HFF-Myc (cell line): ENCODE data around the gene CES4A.

Experiments
- DNase-seq: peaks from one replicate; pipeline ENCODE4 v3.0.0-alpha.2; 2011; ENCODE audit warnings: low read depth; ENCODE audit errors: extremely low read depth
- H3K4me3 ChIP-seq: replicated peaks from 2 replicates; pipeline ENCODE4 v1.5.1; 2011; ENCODE audit warnings: low read depth, mild to moderate bottlenecking, control low read depth, low read length
- TF ChIP-seq, protein P1 (sequence below): IDR thresholded peaks from 2 replicates; pipeline ENCODE4 v1.5.1; 2012; ENCODE audit warnings: mild to moderate bottlenecking, low read depth, low read length, control low read depth; ENCODE audit errors: missing control alignments

The CES4A gene

GRCh38 chr16:67021321-67021720, 32.9 kb downstream of the CES4A start:
- TF ChIP-seq, protein P1, sequence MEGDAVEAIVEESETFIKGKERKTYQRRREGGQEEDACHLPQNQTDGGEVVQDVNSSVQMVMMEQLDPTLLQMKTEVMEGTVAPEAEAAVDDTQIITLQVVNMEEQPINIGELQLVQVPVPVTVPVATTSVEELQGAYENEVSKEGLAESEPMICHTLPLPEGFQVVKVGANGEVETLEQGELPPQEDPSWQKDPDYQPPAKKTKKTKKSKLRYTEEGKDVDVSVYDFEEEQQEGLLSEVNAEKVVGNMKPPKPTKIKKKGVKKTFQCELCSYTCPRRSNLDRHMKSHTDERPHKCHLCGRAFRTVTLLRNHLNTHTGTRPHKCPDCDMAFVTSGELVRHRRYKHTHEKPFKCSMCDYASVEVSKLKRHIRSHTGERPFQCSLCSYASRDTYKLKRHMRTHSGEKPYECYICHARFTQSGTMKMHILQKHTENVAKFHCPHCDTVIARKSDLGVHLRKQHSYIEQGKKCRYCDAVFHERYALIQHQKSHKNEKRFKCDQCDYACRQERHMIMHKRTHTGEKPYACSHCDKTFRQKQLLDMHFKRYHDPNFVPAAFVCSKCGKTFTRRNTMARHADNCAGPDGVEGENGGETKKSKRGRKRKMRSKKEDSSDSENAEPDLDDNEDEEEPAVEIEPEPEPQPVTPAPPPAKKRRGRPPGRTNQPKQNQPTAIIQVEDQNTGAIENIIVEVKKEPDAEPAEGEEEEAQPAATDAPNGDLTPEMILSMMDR = no peak
- DNase-seq = no peak
- no peak overlapping the region for H3K4me3 ChIP-seq

DNA sequence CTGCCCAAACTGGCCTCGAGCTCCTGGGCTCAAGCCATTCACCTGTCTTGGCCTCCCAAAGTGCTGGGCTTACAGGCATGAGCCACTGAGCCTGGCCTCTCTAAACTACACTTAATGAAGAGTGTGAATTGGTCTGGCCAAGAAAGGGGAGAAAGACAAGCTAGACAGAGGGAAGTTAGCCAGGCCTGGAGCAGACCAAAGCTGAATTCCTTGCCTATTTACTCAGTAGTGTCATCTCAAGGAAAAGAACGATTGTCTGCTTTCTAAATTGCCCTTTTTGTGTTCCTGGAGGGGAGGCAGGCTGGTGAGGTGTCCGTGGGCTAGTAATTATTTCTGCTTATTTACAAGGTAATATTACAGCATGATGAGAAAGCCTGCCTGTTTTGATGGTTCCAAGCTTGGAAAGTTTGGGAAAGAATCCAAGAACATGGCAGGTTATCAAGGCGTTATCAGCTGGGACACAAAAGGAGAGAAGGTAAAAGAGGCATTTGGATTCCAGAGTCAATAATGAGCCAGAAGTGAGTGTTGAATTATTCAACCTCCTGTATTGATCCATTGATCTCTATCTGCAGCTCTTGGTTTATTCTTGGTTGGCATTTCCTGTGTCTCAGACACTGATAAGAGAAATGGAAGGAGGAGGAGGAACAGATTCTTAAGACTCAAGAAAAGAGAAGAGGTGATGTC, 34.3 kb downstream of the CES4A start:
- DNase-seq = no peak
- H3K4me3 ChIP-seq = no peak overlapping the region
- TF ChIP-seq, protein P1 = no peak

GRCh38 chr16:67023689-67024088, 35.3 kb downstream of the CES4A start:
- DNase-seq = no peak
- TF ChIP-seq, protein P1 = no peak
- no peak overlapping the region for H3K4me3 ChIP-seq

DNA sequence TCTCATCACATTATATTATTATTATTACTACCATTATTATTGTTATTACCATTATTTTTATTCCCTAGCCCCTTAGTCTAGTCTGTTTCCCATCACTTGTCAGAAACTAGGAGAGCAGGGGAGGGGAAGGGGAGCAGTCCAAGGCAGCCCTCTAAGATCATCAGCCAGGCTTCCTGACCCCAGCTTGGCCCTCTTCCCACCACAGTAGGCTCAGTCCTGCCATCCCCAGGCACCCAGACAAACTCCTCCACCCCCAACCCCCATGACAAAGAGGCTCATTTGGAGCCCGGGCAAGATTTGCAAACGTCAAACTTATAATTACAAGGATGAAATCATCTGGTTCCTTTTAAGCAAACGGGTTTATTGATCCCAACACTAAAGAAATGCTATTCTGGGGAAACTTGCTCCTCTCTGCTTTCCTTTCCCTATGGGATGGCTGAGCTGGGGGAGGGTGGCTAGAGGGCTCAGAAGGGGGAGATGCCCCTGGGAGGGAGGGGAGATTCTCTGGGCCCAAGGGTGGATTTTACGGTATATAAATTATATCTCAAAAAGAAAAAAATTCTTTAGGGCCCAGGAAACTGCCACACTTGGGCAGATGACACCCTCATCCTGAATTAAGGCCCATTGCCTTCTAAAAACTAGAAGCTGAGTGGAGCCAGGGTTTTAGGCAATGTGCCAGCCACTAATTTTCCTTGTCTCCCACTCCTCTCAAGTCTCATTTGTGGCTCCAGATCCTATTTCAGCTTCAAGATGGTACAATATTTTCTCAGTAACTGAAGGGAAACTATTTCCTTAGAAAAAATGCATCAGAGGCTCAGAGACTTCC, 36.2 kb downstream of the CES4A start:
- TF ChIP-seq, protein P1 = no peak
- H3K4me3 ChIP-seq = no peak overlapping the region
- no peak for DNase-seq

DNA sequence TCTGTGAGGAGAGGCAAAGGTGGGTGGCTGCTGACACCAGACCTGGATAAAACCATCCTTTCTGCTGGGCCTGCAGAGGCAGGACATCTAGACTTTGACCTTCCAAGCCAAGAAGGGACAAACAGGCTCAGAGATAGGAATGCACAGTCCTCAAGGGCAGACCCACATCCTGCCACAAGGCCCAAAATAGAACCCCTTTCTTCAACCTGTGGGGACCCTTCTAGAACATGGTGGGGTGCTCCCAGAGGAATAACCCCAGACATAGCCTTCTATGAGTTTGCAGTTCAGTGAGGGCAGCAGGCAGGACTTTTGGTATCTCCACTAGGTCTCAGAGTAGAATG, 36.8 kb downstream of the CES4A start:
- H3K4me3 ChIP-seq = no peak overlapping the region
- DNase-seq = no peak
- TF ChIP-seq, protein P1 = no peak

- TF ChIP-seq, protein P1 = no peak
- no peak for DNase-seq
- H3K4me3 ChIP-seq = no peak overlapping the region
These were observed 38.2 kb downstream of the CES4A start for GRCh38 chr16:67026570-67026969.
